ENCODE data around the gene KIF26B. TPM values are rescaled to one million over a fixed set of nuclear protein-coding genes. Genes with fewer than 3 reads are reported as not detected.

The KIF26B gene
- total and polyA plus RNA-seq, 2 experiments from 2014 or later = 0.03 to 0.76 TPM

- TF ChIP-seq CTCF (conservative IDR thresholded peaks at IDR 0.05; ENCODE audit: low read depth in 2 of 2) (no peak), ZNF114 (CRISPR knock-in tag; IDR thresholded peaks at IDR 0.05) (no peak), EZH2 (IDR thresholded peaks at IDR 0.05; ENCODE audit: low read depth, unreplicated experiment) (no peak)
Observed at GRCh38 chr1:245353411-245353810, 198.6 kb downstream of the KIF26B start (continued).

GRCh38 chr1:245353915-245354775, 199.4 kb downstream of the KIF26B start:
- Histone ChIP-seq H3K4me3 (no peak overlapping the region), H3K9me2 (ENCODE audit: insufficient read depth) (peaks cover 5% of the 10 kb centered on the region; the same call in 1 of the 2 replicates), H3K36me3 (ENCODE audit: insufficient read depth) (no peaks in the 10 kb centered on the region), H3K27me3 (ENCODE audit: insufficient read depth) (no peaks in the 10 kb centered on the region), H3F3A (replicated peaks; ENCODE audit: low read depth) (no peaks in the 10 kb centered on the region), H2AFZ (no peak overlapping the region), H3K4me1 (ENCODE audit: insufficient read depth) (no peaks in the 10 kb centered on the region), H3K27ac (ENCODE audit: low read depth) (no peak overlapping the region), H3K4me2 (no peak overlapping the region), H3K79me2 (replicated peaks; ENCODE audit: insufficient read depth) (no peaks in the 10 kb centered on the region), H4K20me1 (replicated peaks; ENCODE audit: insufficient read depth) (no peaks in the 10 kb centered on the region)
- Mint-ChIP-seq H3K27ac (no peak overlapping the region; the same call in 1 of the 2 replicates), H3K27me3 (ENCODE audit: insufficient read depth, low read depth, poor library complexity) (no peaks in the 10 kb centered on the region), H3K36me3 (ENCODE audit: low read depth) (no peaks in the 10 kb centered on the region), H3K4me3 (no peak overlapping the region), H3K9me3 (no peaks in the 10 kb centered on the region), H3K4me1 (no peaks in the 10 kb centered on the region)
- DNase-seq (ENCODE audit: low spot score) (no peak), ATAC-seq (no peak)
- TF ChIP-seq CTCF (conservative IDR thresholded peaks at IDR 0.05; ENCODE audit: low read depth in 2 of 2) (no peak), ZNF114 (CRISPR knock-in tag; IDR thresholded peaks at IDR 0.05) (no peak), EZH2phosphoT487 (IDR thresholded peaks at IDR 0.05; ENCODE audit: unreplicated experiment) (no peak), ZNF462 (CRISPR knock-in tag; IDR thresholded peaks at IDR 0.05) (no peak), REST (IDR thresholded peaks at IDR 0.05; ENCODE audit: unreplicated experiment) (no peak), ETS1 (IDR thresholded peaks at IDR 0.05) (no peak), EZH2 (IDR thresholded peaks at IDR 0.05; ENCODE audit: low read depth, unreplicated experiment) (no peak)
